ENCODE measurements around the gene BRI3BP. TPM values are rescaled to one million over a fixed set of nuclear protein-coding genes. Genes with fewer than 3 reads are reported as not detected.

Gene BRI3BP
- total RNA-seq, 6 experiments from 2014 or later: 6.5 to 9.3 (median 7.5) TPM

DNA sequence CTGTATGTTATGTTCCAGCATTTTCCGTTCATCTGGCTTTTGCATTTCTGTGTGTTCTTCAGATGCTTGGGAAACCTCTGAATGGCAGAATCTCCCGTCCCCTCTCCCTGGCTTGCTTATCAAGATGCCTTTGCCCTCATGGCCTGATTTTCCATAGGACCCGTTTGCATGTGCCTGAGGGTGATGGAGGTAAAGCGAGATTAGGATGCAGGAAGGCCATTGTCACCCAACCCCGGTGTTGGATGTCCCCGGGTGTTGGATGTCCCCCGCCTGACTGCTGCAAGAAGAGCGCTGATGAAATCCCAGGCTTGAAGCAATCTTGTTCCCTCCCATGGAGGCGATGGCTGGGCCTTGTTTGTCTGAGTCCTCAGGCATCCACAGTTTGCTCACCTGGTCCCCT lies 9.6 kb downstream of the BRI3BP start:
- DNase-seq: no peak
- no peaks in the 10 kb centered on the region for H3K9me3 Mint-ChIP-seq
- H3K27ac Mint-ChIP-seq: no peak overlapping the region
- no peaks in the 10 kb centered on the region for H3K36me3 Mint-ChIP-seq (ENCODE audit: low read depth)
- TF ChIP-seq, protein P1, sequence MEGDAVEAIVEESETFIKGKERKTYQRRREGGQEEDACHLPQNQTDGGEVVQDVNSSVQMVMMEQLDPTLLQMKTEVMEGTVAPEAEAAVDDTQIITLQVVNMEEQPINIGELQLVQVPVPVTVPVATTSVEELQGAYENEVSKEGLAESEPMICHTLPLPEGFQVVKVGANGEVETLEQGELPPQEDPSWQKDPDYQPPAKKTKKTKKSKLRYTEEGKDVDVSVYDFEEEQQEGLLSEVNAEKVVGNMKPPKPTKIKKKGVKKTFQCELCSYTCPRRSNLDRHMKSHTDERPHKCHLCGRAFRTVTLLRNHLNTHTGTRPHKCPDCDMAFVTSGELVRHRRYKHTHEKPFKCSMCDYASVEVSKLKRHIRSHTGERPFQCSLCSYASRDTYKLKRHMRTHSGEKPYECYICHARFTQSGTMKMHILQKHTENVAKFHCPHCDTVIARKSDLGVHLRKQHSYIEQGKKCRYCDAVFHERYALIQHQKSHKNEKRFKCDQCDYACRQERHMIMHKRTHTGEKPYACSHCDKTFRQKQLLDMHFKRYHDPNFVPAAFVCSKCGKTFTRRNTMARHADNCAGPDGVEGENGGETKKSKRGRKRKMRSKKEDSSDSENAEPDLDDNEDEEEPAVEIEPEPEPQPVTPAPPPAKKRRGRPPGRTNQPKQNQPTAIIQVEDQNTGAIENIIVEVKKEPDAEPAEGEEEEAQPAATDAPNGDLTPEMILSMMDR (IDR thresholded peaks at IDR 0.05): no peak
- H3K4me3 Mint-ChIP-seq: no peak overlapping the region
- H3K4me1 Mint-ChIP-seq (ENCODE audit: low read depth): no peaks in the 10 kb centered on the region
- H3K27me3 Mint-ChIP-seq (ENCODE audit: insufficient read depth): no peaks in the 10 kb centered on the region; the same call in 1 of the 2 replicates

DNA sequence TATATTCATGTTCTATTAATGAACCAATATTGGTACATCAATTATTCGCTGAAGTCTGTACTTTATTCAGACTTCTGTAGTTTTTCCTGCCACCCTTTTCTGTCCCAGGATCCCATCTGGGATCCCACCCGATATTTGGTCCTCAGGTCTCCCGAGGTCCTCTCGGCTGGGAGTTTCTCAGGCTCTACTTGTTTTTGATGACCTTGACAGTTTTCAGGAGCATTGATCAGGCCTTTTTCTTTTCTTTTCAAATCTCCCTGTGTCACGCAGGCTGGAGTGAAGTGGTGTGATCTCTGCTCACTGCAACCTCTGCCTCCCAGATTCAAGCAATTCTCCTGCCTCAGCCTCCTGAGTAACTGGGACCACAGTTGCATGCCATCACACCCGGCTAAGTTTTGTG lies 11.2 kb downstream of the BRI3BP start:
- H3K27ac Mint-ChIP-seq: no peak overlapping the region
- no peaks in the 10 kb centered on the region for H3K27me3 Mint-ChIP-seq (ENCODE audit: insufficient read depth)
- no peaks in the 10 kb centered on the region for H3K36me3 Mint-ChIP-seq (ENCODE audit: low read depth)
- no peak for DNase-seq
- TF ChIP-seq, protein P1 (IDR thresholded peaks at IDR 0.05): no peak
- no peak overlapping the region for H3K4me3 Mint-ChIP-seq
- no peaks in the 10 kb centered on the region for H3K4me1 Mint-ChIP-seq (ENCODE audit: low read depth)
- H3K9me3 Mint-ChIP-seq: no peaks in the 10 kb centered on the region

DNA sequence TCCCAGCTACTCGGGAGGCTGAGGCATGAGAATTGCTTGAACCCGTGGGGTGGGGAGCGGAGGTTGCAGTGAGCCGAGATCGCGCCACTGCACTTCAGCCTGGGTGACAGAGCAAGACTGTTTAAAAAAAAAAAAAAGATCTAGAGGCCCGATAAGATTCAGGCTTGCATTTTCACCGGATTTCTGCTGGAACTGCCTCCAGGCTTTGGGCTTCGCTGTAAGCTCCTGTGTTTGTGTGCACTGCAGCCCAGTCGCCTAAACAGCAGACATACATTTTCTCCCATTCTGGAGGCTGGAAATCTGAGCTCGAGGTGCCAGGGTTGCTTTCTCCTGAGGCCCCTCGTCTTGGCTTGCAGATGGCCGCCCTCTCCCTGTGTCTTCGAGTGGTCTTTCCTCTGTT lies 12.2 kb downstream of the BRI3BP start:
- Mint-ChIP-seq H3K27ac (no peak overlapping the region), H3K4me1 (ENCODE audit: low read depth) (no peaks in the 10 kb centered on the region), H3K9me3 (no peaks in the 10 kb centered on the region), H3K27me3 (ENCODE audit: insufficient read depth) (no peaks in the 10 kb centered on the region), H3K4me3 (no peak overlapping the region), H3K36me3 (ENCODE audit: low read depth) (no peaks in the 10 kb centered on the region)
- TF ChIP-seq, protein P1 (IDR thresholded peaks at IDR 0.05): no peak
- no peak for DNase-seq

DNA sequence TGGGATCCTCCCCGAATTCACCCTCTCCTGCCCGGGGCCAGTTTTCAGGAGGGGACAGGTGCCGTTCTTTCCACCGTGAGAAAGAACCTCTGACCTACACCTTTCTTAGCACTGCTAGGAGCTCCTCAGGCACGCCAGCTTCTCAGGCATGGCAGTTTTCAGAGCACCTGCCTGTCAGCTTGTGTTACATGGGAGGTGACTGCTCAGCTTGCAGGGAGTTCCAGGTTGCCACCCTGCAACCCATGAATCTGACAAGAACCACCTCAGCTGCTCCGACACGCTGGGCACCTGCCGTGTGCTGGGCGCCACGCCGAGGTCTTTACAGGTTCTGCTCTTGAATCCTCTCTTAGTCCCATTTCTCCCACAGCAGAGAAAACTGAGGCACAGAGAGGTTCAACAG lies 12.9 kb downstream of the BRI3BP start:
- Mint-ChIP-seq H3K27ac (no peak overlapping the region), H3K4me1 (ENCODE audit: low read depth) (no peaks in the 10 kb centered on the region), H3K36me3 (ENCODE audit: low read depth) (no peaks in the 10 kb centered on the region), H3K27me3 (ENCODE audit: insufficient read depth) (no peaks in the 10 kb centered on the region), H3K4me3 (no peak overlapping the region), H3K9me3 (no peaks in the 10 kb centered on the region)
- TF ChIP-seq, protein P1 (IDR thresholded peaks at IDR 0.05): no peak
- DNase-seq: no peak

DNA sequence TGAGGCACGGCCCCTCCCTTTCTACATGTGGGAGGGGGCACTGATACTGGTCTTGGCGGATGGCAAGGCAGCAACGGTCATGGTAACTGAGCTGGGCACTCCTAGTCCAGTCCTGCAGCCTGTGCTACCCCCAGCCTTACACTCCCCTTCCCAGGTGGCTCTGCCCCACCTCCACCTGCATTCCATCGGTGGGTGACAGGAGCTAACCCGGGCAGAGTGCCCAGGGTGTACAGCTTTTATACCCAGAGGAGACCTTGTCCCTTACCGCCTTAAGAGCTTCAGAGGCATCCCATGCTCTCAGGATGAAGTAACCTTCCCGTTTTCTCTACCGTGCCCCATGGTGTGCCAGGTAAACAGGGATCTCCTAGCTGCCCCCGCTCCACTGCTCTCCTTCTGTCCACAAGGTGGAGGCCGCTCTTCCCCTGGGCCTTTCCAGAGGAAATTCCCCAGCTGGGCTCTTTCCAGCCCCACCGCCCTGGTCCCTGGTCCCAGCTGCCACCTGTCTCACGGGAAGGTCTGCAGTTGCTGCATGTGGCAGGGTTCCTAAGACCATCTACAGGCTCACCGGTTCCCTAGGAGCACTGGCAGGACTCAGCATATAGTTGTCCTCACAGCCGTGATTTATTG lies 20.5 kb downstream of the BRI3BP start:
- no peak overlapping the region for H3K27ac Mint-ChIP-seq

More for the DNA sequence above, 20.5 kb downstream of the BRI3BP start:
- Mint-ChIP-seq H3K36me3 (ENCODE audit: low read depth) (no peaks in the 10 kb centered on the region), H3K27me3 (ENCODE audit: insufficient read depth) (no peaks in the 10 kb centered on the region), H3K4me3 (no peak overlapping the region), H3K4me1 (ENCODE audit: low read depth) (no peaks in the 10 kb centered on the region), H3K9me3 (no peaks in the 10 kb centered on the region)
- TF ChIP-seq, protein P1 (IDR thresholded peaks at IDR 0.05): no peak
- DNase-seq: no peak

Measured in HFFc6 (cell line).